Stimulated activated CD4-positive, alpha-beta T cell treated with anti-CD3 and anti-CD28 coated beads, Interleukin-1b, Interleukin-23, amount 100 ng/mL, for 4 hours (primary cell): Measurements from ENCODE around the gene CD226.
A peak's percentile ranks its signal among the peaks of the same experiment; 100 is the strongest.
"Not testable (repeated sequence)": the region's sequence is repeated elsewhere in the genome, so short reads cannot be mapped to it uniquely, and the experiment has no call there.

Experiments used
- DNase-seq, 2 donors: peaks; one replicate each; pipeline ENCODE4 v3.0.0-alpha.2; 2020; ENCODE audit warnings: low read depth in 2 of 2

CD226 gene

DNA sequence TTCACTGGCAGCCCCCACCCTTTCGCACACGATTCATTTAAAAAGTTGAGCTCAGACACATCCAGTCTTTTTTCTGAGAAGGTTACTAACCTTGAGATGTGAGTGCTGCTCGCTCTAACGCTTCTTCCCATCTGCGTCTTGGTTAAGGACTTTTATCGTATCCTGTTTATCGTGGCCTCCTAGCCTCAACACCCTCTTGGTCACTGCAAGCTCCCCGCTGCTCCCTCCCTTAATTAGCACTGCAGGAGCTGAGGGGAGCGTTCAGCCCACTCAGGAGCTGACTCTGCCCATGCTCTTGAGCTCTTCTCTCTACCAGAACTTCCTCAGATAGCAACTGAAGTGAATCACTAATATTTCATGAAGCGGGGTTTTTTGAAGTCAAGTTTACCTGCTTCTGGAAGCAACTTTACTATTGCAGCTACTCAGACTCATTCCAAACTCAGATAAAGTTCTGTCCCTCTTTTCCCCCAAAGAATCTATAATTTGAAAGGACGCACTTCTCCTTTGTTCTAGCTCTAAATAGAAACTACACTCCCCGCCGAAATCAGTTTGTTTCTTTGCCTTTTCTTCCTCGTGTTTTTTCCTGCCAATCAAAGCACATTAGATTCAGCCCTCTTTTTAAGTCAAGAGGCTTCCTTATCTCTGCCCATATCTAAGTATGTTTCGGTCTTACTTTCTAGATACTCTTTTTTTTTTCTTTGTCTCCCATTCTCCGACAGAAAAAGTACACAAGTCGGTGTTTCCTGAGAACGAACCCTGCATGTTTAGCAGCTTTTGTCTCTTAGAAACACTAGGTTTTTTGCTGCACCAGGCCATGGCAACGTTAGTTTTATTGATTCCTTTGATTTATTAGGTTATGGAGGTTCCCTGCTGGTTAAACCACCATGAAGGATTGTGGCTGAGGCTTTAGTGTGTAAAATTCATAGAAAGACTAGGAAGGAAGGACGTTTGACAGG lies 9.3 kb upstream of the CD226 start:
- no peak for DNase-seq

DNA sequence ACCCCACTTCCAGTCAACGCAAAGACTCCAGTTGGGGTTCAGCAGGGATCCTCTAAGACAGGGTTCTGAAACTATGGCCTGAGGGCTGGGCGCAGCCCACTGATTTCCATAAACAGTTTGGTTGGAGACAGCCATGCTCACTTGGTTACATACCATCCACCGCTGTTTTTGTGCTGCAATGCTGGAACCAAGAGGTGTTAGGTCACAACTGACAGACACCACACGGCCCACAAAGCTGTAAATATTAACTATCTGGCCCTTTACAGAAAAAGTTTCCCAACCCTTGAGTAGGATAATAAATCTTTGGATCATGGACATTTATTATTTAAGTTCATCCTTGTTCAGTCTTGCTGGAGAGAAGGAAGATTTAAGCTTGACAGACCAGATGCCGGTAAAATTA lies 8.4 kb upstream of the CD226 start:
- no peak for DNase-seq

DNA sequence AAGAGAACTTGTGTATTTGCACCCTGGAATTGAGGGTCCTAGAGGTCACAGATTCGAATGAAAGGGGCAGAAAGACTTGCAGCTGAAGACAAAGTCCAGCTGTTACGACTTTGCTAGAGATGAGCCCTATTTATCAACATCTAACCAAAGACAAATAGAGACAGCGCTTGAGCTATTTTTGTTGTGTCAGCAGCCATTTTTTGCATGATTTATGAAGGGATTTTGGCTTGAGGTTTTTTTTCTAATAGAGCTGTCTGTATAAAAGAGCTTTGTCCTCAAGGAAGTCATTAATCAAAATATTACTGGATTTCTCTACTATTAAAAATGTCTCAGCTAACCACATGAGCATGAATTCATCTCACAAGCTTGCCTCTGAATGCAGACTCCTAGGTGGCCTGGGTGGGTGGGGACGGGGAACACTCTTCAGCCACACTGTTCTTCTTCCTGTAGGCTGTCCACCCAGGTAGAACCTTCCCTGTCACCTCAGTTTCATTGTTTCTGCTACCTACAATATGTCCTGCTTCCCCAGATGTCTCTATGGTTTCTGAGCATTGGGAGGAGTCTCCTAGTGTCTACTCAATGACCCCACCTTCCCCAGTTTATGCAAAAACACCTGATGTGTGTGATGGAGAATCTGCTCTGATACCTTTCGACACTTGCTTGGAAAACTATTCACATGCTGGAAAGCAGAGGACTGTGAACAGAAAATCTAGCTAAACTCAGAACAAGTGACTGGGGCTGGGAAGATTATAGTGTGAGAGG lies 7.2 kb upstream of the CD226 start:
- no peak for DNase-seq

DNA sequence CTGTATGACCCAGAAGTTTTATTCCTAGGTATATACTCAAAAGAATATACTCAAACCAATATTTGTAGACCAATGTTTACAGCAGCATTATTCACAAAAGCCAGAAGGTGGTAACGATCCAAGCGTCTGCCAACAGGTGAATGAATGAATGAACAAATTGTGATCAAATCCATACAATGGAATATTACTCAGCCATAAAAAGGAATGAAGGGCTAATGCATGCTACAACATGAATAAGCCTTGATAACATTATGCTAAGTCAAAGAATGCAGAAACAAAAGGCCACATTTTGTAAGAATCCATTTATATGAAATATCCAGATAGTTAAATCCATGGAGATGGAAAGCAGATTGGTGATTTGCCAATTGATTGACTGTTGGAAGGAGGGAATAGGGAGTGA lies 5.5 kb upstream of the CD226 start:
- DNase-seq: no peak

DNA sequence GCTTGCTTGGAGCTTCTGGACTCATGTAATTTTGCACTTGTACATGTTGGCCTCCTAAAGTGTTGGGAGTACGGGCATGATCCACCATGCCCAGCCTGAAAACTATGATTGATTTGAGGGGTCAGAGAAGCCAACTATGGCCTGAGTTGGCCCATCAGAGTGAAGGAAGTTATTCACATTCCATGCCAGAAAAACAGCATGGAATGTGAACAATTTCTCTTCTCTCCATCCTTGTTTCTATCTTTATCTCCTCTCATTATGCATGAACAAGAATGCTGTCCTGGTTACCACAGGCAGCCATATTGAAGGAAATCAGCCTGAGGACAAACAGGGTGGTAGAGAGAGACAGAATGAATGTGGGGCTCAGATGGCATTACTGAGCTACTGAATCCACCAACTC lies 3.5 kb upstream of the CD226 start:
- no peak for DNase-seq

DNA sequence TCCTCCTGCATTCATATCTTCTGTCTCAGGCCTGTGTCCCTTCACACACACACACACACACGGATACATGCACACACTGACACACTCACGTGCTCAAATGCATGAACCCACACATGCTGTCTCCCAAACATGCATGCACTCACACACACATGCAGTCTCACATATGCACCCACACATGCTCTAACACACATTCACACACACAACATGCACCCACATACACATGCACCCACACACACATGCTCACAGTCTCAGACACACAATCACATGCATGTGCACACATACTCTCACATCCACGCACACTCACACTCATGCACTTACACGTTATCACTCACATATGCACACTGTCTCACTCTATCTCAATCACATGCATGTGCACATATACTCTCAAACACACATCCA lies 1.9 kb upstream of the CD226 start:
- DNase-seq: no peak

DNA sequence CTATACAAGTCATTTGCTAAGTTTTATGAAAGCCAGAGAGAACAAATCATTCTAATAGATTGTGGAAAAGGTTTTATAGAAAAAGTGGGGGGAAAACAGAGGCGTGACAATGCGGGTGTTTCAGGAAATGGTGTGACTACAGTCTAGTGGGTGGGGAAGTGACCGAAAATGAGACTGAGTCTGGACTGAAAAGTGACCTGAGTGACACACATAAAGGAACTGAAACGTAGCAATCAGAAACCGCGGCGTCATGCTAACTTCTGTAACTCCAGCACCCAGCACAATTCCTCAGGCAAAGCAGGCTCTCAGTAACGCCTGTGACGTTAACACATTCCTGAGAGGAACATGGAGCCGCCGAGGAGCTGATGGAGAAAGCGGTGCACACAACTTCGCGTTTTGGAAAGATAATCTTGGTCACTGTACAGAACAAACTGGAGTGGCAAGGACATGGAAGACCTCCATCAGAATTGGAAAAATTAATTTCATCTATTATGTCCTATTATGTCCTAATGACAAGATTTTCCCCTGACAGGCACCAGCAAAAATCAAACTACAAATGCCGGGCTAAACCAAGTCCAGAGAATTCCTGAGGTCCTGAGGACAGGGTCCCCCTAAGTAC lies 1.4 kb upstream of the CD226 start:
- DNase-seq: peak in 1 of 2 donors; percentile 30

DNA sequence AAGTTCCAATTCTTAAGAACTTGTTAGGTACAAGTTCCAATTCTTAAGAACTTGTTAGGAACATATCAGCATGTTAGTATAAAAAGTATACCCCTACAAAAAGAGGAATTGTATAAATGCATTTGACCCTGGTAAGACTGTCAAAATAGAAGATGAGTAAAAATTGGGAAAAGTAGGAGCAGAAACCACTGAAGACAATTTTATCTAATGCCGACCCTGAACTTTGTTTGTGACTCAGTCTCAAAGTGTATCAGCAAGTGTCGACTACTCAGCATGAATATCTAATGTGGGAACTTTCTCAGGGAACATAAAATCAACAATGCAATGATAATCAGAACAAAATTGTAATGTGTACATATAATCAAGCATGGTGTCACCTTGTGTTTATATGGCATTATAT lies 583 bp upstream of the CD226 start:
- no peak for DNase-seq

DNA sequence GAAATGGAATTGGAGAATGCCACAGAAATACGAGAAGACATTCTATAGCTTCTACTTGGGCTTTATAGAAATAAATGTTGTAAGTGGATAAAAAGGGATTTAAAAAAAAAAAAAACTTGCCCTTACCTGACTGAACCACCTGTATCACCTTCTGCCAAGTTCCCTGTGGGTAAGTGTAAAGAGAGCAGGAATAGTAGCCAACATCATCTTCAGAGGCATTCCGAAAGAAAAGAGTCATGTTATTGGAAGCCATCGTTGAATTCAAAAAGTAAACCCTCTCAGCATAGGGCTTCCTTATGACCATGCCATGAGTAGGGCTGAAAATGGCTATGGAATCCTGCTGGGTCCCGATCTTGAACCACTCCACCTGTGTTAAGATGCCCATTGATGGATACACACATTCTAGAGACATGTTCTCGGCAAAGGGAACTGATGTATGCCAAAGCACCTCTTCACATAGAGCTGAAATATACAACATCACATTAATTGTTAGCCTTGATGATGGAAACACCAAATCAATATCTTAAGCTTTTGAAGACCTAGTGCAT lies 991 bp downstream of the CD226 start:
- DNase-seq: no peak

DNA sequence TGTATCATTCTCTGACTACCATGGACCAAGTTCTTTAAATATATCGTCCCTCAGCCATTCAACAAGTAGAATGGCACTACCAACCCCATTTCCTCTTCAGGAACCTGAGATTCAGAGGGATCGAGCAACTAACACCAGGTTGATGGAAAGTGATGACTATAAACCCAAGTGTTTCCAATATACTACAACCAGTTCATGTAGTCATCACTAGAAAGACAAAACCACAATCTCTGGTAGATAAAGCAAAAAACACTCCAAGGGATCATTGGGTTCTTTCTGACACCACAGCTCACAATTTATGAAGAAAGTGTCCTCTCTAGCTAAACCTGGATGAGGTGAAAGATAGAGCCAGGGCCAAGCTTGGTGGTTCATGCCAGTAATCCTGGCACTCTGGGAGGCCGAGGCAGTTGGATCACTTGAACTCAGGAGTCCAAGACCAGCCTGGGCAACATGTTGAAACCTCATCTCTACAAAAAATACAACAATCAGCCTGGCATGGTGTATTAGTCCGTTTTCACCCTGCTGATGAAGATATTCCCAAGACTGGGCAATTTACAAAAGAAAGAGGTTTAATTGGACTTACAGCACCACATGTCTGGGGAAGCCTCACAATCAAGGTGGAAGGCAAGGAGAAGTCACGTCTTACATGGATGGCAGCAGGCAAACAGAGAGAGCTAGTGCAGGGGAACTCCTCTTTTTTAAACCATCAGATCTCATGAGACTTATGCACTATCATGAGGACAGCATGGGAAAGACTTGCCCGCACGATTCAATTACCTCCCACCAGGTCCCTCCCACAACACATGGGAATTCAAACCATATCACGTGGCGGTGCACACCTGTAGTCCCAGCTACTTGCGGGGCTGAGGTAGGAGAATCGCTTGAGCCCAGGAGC lies 2.2 kb downstream of the CD226 start:
- DNase-seq: no peak

DNA sequence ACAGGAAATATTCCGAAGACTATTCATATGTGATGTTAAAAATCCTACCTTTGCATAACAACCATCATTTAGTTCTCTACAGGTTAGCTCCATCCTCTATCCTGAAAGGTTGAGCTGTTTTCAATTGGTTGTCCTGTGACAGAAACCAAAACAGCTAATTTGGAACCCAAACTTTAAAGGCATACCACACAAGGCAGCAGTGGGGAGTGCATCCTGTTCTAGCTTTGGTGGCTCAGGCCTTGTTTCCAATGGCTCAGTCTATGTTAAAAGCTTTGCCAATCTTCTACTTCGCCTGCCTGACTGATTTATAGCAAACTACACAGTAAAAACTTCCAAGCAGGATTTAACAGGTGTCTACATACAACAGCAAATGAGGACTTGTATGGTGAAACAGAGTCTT lies 3.2 kb downstream of the CD226 start:
- DNase-seq: no peak

DNA sequence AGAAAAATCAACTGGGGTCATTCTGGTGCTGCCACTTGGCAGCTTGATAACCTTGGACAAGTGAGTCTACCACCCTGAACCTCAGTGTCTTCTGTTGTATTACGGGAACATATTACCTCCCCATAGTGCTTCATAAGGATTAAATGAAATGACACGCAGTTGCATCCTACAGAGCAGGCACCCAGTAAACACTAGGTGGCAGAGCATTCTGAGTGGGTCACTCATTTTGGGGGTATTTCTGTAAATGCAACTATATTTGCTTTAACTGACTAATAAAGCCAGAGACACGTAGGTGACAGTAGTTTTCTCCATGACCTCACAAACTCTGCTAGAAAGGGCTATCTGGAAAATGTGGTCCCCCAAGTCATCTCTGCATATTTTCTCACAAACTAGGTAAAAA lies 4.7 kb downstream of the CD226 start:
- DNase-seq: no peak

DNA sequence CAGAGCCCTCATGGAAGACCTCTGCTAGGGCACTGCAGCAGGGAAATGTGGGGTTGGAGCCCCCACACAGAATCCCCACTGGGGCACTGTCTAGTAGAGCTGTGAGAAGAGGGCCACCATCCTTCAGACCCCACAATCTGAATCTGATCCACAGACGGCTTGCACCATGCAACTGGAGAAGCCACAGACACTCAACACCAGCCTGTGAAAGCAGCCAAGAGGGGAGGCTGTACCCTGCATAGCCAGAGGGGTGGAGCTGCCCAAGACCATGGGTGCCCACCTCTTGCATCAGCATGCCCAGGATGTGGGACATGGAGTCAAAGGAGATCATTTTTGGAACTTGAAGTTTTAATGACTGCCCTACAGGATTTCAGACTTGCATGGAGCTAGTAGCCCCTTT lies 6.5 kb downstream of the CD226 start:
- DNase-seq: no peak

DNA sequence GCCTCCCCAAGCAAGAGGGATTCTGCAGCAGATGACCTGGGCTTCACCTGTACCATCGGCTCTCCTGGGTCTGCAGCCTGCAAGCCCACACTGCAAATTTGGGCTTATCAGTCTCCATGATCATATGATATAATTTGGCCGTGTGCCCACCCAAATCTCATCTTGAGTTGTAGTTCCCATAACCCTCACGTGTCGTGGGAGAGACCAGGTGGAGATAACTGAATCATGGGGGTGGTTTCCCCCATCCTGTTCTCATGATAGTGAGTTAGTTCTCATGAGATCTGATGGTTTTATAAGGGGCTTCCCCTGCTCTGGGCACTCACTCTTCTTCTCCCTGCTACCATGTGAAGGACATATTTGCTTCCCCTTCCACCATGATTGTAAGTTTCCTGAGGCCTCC lies 7.9 kb downstream of the CD226 start:
- not testable (repeated sequence) for DNase-seq

DNA sequence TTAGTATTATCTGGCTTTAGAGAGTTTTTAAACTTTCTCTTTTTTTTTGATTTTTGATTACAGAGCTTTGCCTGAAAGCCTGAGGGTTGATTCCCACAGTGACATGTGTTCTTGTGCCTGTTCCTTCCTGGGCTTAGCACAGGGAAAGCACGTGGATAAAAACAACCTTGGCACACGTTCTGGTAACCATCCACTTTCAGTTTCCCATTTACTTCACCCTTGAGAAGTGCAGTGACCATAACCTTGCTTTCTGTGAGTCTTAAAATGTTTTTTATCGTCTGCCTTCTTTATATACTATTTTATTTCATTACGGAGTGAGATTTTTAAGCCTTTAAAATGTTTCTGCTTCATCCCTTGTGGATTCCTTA lies 11.5 kb downstream of the CD226 start:
- no peak for DNase-seq

DNA sequence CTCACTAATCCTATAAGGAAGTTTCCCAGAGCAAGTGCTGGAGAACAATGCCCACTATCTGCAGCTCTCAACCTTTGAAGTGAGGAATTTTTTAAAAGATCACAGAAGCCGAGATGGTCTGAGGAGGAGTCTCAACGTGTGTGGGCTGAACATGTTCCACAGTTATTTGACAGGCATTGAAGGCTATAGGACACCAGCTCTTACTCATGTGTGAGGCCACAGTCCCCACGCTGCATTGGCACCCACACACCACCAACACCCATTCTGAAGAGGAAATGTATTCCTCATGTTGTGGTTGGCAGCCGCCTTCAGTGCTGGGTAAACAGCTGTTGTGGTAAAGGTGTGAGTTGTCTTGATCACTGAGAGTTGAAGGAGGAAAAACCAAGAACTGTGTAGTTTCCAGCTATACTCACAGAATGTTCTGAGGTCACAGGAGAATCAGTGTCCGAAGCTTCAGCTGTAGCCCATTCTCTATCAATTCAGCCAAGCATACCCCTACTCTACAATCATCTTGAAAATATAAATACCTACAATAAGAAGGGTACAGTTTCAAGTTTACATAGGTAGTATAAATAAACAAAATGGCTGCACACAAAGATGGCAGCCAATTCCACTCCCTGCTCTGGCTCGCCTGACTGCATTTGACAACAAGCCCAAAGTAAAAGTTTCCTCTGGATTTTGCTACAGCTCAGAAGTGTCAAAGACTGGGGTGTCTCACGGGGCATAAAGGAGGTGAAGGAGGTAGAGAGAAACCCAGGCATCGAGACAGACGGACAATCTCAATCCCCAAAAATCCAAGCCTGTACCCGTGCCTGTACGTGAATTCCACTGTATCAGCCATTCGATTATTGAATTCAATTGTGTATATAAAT lies 12.1 kb downstream of the CD226 start:
- DNase-seq: peak; percentile 62 to 76

DNA sequence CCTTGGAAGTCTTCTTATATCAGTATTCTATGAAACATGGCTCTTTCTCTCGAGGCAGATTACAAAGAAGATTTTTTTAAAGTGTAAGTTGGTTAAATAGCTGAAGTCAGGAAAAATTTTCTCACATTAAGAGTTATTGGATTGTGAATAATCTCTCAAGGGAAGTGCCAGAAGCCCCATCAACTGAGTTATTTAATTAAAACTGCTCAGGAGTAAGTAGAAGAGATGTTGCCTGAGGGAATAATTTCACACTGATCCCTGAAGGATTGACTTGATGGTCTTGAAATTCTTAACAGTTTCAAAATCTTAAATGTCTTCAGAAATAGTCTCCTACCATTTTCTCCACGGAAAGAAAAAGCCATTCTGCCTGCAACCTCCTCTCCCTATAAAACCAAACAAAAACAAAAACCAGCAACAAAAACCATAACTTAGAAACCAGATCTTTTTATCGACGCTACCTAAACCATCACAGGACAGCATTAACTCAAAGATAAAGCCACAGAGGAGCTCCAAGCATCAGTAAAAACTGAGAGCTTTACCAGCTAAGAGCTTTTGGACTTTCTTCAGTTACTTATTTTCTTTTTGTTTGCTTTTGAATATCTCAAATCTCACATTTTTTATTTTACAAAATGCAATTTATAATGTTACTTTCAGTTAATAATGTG lies 12.9 kb downstream of the CD226 start:
- DNase-seq: no peak

DNA sequence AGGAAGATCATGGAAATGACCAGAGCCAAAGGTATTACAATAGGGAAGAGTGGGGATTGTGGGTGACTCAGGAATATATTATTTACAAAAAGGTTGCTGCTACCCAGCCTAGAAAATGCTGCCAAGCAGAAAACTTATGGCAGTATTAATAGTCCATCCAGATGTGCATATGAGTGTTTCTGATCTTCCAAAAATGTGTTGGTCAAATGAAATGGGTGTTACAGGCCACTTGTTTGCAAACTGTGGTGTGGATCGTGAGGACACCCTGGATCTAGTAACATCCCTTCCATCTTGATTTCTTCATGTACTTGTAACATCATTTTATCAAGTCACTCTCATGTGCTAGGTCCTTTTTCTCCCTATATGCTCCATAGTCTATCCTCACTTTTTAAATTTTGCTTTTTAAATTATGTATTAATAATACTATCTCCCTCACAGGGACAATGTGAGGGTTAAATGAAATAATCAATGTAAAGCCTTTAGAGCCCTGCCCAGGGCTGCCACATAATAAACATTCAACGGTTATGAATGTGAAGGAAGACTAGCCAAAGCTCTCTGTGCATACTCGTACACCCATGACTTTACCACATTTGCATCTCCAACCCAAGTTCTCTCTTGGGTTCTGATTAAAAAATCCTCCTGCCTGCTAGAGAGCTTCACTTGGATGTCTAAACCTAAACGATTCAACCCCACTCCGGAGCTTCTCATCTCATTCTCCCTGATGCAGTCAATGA lies 18.5 kb downstream of the CD226 start:
- DNase-seq: no peak

DNA sequence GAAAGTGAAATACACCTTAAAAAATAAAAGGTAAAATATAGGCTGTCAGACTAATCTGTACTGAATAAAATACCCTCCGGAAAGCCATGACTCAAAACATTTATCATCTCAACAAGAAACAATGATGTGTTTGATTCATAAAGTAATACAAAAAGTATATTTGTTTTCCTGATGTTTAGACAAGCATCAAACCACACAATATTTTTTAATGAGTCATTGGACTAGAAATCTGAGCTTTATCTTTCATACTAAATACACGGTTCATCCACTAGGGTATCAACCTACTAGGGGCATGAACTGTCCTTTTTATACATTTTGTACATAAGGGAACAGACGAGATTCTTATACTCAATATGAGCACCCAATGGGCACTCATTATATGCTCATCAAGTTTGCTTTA lies 31.3 kb downstream of the CD226 start:
- DNase-seq: no peak
